ENCODE data around the gene SSNA1.

SSNA1 gene

DNA sequence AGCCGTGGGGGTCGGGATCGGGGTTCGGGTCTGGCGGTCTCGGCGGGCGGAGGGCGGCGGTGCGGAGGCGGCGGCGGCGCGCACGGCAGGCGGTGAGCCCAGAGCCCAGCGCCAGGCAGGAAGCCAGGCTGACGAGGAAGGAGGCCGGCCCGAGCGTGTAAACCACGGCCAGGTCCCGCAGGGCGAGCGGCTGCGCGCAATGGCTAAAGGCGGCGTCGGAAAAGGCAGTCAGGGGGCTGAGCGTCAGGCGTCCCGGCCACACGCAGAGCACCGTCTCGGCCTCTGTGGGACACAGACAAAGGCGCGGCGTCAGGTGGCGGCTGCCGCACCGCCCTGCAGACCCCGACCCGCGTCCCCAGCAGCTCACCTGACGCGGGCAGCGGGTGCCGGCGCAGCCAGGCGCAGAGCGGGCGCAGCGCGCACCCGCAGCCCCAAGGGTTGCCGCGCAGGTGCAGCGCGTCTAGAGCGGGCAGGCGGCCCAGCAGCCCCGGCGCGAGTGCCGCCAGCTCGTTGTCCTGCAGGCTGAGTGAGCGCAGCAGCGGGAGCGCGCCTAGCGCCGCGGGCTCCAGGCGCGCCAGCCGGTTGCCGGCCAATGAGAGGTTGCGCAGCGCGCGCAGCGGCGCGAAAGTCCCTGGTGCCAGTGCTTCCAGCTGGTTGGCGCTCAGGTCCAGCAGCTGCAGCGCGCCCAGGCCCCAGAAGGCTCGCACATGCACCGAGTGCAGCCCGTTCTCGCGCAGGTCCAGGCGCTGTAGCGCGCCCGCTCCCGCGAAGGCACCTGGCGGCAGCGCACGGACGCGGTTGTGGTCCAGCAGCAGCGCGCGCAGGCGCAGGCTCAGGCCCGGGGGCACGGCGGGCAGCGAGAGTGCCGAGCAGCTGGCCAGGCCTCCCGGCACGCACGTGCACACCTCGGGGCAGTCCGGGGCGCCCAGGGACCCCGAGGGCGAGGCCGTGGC lies 19.3 kb upstream of the SSNA1 start:
- DNase-seq: peak; percentile 43 to 55

DNA sequence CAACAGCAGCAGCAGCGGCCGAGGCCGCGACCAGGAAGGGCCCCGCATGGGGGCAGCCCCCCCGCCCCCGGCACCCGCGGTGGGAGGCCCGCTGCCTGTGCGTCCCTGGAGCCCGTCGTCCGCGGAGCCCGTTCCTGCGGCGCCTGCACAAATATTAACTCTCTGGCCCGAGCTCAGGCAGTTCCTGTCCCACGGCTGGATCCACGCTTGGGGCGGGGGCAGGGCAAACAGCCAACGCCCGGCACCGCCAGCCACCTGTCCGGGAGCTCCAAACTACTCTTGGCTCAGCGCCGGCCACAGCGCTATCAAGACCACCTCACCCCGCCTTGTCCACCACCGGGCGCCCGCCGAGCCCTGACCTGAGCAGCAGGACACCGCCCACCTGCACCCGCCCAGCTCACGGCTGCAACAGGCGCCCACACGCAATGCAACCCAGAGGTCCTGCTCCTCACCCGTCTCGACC lies 18.5 kb upstream of the SSNA1 start, which contains the start of gene LRRC26:
TSS of gene LRRC26 (minus strand) at position 156 of the 463 bp plus-strand sequence. CDS start at position 48, 108 bp downstream.
- no peak for DNase-seq

DNA sequence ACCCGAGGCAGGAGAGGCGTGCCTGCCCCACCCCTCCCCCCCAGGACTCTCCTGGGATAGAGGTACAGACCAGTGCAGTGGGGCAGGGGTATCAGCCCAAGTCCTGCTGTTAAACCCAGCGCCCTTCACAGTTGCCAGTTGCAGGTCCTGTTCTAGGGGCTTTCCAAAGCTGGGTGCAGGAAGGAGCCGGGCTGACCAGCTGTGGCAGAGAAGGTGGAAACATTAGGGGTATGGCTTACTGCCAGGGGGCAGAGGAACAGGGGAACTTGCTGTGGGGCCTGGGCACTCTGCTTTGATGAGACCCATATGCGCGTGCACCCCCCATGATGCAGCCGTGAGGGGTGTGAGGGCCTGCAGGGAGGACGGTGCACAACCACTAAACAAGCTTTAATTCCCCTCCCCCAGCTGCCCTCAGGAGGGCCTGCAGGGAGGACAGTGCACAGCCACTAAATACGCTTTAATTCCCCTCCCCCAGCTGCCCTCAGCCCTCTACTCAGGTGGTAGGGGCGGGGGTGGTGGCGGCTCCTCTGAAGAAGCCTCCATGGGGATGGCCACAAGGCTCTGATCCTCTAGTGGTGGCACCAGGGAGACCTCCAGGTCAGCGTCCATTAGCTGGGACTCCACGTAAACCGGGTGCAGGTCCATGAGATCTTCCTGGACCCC lies 17.9 kb upstream of the SSNA1 start:
- no peak for DNase-seq

DNA sequence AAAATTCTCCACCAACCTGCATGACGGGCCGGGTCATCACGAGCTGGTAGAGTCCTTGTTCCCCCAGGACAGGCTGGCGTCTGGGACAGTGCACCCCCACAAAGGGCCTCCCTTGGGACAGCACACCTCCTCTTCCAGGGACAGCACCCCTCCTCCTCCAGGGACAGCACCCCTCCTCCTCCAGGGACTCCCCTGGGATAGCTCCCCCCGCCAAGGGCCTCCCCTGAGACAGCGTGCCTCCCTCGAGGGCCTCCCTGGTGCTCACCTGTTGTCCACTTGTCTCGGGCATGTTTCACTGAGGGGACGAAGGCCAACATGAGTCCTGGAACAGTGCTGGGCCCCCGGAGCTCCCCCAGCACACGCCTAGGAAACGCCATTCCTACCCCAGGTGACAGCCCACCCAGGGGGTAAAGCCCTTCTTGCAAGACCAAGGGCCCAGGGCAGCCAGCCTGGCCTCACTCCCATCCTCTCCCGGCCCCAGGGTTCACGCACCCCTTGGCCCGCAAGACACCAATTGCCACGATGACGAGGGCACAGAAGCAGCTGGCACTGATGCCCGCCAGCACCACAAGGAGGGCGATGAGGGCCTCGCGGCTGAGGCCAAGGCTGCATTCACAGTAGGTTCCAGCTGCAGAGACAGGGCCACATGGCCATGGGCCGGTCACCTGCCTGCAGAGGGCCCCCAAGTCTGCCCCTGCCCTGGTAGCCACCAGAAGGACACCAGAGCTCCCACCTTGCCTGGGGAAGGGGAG lies 17.2 kb upstream of the SSNA1 start:
- DNase-seq: no peak

DNA sequence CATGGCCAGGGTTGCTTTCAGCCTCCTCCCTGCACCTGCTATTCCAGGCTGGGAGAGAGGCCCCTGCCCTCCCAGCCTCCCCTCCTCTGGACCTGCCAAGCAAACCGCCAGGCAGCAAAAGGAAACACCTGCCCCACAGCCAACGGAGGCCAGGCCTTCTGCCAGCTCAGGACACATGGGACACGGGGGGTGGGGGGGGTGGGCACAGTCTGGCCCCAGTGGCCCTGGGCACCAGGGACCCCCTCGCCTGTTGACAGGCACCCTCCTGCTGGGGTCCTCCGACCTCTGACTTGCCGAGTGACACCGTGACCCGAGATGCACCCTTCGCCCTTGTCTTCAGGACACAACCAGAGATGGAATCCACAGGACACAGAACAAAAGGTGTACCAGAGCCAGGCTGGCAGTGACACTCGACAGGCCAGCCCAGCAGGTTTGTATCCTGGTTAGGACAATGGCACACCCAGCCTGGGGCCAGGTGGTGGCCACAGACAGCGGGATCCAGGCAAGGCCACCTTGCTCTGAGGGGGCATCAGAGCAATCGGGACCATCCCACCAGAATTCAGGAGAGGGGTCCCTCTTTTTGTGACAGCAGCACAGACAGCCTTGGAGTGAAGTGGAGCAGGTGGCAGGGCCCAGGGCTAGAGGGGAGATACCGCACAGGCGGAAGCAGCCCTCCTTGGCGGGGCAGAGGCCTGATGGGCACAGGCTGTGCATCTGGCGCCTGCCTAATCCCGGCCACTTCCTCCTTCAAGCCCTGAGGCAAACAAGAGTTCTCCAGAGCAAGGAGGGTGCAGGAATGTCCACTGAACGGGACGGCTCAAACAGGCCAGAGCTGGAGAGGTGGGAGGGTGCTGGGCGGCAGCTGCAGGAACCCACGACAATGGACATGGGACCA lies 15.3 kb upstream of the SSNA1 start:
- DNase-seq: no peak

DNA sequence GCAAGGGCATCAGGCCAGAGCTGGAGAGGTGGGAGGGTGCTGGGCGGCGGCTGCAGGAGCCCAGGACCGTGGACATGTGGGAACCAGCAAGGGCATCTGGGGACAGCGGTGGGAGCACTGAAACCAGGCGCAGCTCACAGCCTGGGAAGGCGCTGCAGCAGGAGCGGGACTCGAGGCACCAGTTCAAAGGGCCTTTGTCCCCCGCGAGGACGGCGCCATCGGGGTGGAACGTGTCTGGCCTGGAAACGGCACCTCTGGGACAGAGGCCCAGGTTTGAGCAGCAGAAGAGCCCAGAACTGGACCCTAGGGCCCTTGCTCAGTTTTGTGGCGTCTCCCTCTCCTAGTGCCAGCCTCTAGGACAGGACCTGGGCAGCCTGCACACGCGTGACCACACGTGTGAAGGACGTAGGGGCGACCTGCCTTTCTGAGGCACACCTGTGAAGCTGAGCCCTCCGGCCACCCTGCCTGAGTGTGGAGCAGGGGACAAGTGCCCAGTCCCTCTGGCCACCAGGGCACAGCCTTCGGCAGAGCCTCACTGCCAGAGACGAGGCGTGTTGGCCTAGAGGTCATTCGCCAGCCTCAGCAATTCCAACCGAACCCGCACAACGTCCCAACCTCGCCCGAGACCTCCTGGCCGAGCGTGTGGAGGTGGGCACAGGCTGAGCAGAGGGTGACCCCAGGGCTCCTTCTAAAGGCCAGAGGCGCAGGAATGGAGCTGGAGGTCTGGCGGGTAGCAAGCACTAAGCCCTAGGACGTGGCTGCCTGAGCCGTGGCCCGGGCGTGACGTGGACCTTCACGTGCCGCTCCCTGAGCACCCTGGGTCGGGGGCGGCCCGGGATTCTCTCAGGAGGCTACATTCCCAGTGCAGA lies 14.4 kb upstream of the SSNA1 start:
- no peak for DNase-seq

DNA sequence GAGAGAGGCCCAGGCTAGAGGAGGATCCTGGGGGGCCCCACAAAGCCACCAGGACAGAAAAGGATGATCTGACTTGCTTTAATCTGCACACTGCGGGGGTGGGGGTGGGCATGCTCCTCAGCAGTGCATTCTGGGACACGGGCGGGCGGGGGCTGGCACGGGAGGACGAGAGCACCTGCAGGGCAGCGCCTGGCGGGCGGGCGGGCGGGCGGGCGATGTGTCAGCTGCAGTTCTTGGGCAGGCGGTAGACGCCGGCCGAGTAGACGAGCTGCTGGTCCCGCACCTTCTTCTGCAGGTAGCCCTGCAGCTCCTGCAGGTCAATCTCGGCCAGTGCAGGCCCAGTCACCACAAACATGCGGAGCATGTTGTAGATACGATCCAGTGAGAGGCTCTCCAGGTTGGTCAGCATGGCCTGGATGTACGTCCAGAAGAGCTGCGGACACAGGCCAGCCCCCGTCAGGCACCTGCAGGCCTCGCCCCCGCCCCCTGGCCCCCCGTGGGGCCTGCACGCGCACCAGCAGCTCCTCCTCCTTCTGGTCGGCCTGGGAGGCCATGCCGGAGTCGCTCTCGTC lies 13.7 kb upstream of the SSNA1 start:
- peak in 1 of 2 experiments; percentile 47 for DNase-seq

DNA sequence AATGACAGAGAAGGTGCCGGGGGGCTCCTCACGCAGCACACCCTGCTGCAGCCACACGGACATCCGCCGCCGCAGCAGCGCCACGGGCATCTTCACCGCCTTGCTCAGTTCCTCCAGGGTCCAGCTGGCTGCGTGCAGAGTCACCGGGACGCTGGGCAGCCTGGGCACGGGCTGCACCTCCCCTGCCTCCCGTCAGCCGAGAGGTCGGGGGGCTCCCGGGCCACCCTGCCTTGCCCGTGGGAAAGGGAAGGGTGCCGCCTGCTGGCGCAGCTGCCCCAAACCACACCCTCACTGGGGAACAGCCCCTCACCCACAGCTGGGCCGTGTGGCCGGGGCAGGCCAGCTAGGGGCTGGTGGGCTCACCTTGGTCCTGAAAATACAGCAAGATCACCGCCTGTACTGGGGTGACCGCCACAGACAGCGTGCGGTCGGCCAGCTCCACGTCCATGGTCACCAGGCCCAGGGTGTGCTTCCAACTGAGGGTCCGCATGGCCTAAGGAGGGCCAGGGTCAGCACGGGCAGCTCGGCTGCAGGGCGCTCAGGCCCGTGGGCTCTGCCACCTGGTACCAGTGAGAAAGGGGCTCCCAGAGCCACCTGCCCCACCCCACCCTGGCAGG lies 13.0 kb upstream of the SSNA1 start:
- peak in 1 of 2 experiments; percentile 39 for DNase-seq

DNA sequence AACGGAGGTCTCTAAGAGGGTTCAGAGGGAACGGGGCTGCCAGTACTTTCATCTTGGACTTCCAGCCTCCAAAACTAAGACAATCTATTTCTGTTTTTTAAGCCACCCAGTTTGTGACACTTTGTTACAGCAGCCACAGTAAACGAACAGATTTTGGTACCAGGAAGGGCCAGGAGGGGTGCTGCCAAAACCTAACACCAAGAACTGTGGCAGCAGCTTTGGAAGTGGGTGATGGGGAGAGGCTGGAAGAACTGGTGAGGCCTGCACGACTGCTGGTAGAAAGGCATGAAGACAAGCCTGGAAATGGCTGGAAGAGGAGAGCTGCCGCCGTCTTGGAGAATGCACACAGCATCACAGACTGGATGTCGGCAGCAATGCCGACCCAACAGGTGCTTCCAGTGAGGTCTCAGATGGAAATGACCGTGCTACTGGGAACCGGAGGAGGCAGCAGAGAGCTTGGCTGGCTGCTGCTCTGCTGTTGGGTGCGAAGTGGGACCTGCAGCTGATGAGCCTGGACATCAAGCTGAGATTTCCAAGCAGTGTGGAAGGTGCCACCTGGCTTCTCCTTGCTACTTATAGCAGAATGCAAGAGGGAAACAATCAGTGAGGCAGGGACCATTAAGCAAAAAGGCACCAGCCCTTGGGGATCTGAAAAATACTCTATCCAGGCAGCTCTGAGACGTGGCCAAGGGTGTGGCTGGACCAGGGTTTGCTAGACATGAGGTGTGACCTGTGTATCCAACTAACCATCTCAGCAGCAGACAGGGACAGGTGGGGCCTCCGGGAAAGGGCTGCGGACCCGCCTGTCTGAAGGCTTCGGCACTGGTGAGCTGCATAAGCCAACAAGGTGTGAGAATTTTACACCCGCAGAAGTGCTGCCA lies 11.9 kb upstream of the SSNA1 start:
- DNase-seq: peak; percentile 38 to 46

DNA sequence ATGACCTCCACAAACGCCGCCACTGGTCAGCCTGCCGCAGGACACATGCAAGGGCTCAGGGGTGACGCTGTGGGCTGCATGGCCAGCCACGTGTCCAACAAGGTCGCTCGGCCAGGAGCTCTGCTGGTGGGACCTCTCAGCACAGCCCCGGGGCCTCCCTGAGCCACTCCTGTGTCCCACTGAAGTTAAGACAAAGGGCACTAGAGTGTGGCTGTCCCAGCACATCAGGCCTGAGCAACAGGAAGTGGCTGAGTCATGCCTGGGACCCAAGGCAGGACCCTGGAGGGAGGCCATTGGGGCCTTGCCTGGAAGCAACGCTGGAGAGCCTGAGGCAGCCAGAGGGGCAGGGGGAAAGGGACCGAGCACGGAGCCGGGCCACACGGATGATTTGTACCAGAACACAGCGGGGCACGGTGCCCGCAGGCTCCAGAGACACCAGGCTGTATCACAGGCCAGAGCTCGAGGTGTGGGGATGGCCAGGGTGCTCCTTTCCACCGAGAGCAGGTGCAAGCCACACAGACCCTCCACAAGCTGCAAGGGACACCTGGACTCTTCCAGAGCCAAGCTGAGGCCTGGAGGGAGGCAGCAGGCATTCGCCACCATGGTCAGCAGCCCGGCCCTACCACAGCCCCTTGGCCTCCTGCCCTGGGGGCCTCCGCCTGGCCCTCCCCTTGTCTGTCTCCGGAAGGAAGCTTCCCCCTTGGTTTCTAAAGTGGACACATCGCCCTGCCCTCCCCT lies 10.1 kb upstream of the SSNA1 start:
- DNase-seq: no peak

DNA sequence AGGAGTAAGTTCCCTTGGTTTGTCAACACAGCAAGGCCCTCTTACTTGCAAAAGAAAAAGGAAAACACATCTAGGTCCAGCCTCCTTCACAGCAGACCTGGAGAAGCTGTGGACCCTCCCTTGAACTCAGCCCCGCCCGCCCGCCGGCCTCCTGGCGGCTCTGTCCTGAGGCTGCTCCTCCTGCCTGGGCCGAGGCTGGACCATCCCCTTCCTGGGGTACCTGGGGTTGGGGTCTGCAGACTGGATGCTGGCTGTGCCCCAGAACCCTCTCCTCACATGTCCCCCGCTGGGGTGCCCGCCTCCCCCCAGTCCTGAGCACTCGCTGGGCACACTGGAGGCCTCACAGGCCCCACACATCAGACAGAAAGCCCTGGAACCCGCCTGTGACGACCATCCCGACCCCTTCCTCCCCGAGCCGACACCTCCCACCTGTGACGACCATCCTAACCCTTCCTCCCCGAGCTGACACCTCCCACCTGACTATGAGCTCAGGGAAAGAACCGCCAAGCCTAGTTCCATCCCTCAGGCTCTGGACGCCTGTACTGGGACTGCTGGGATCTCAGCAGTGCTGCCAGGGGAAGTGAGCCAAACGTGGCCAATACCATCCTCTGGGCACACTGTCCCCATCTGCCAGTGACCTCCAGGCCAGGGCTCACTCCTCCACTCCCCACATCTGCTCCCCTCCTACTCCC lies 9.4 kb upstream of the SSNA1 start:
- DNase-seq: no peak

DNA sequence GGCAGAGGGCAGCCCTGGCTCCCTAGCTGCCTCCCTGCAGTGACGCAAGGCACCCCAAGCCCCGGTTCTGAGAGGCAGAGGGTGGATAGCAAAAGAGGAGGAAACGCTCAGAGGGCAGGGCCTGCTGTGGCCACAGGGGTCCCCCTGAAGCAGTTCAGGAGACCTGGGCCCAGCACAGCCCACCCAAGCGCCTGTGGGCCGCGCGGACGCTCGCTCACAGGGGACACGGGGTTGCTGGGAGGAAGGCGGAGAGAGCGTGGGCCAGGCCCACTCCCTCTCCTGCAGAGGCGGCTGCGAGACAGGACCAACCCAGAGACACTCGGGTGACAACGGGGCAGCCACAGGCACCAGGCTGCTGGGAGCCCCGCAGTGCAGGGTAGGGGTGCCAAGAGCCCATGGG lies 8.7 kb upstream of the SSNA1 start:
- DNase-seq: no peak

DNA sequence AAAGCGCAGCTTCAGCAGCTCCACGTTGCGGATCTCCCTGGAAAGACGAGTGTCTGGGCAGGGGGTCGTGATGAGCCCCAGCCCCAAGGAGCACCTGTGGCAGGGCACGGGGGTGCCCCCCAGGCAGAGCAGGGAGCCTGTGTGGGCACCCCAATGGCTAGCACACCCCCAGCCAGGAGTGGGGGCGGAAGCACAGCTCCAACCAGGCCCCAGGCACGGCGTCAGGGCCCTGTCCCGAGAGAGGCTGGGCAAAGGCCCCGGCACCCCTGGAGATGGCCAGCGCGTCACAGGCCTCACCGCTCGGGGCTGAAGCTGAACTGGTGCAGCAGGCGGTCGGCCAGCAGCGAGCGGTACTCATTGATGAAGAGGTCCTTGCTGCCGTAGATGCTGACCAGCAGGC lies 8.0 kb upstream of the SSNA1 start:
- no peak for DNase-seq

DNA sequence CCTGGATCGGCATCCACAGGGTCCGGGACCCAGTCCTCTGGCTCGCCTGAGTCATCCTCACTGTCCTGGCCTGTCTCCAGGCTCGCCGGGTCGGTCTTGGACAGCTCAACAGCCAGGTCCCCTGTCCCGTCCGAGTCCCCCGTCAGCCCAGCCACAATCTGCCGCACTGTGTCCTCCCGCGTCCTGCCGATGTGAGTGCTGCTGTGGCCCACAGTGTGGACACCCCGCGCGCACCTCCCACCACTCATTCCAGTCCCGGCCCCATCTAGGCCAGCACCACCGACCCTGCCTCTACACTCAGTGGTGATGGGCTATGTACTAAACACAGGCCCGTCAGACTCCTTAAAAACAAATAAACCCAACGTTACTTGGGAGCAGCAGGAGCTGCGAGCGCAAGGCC lies 6.8 kb upstream of the SSNA1 start:
- no peak for DNase-seq

DNA sequence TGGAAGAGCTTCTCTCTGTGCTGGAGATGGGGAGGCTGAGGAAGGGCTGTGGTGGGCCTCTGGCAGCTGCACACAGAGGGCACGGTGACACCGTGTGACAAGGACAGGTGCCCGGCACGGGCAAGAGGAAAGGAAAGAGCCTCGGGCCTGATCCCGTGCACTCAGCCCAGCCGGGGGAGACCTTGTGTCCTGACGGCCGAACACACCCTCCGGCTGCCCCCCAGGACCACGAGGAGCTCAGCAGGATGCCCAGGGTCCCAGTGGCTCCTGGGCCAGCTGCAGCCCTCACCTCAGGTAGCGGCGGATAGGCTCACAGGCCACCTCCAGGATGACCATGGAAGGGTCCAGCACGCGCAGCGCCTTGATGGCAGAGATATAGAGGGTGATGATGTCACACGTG lies 5.6 kb upstream of the SSNA1 start:
- DNase-seq: no peak

DNA sequence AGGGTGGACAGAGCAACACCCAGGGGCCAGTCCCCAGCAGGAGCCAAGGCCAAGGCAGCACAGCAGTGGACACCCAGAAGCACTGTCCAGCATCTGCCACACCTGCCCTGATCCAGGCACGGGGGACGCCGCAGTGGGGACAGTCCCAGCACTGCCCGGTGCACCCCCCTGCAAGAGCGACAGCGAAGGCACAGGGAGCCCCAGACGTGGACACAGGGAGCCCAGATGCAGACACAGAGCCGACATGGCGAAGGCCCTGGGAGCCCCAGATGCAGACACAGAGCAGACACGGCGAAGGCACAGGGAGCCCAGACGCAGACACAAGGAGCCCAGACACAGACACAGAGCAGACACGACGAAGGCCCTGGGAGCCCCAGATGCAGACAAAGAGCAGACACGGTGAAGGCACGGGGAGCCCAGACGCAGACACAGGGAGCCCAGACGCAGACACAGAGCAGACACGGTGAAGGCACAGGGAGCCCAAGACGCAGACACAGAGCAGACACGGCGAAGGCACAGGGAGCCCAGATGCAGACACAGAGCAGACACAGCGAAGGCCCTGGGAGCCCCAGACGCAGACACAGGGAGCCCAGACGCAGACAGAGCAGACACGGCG lies 4.4 kb upstream of the SSNA1 start:
- no peak for DNase-seq

DNA sequence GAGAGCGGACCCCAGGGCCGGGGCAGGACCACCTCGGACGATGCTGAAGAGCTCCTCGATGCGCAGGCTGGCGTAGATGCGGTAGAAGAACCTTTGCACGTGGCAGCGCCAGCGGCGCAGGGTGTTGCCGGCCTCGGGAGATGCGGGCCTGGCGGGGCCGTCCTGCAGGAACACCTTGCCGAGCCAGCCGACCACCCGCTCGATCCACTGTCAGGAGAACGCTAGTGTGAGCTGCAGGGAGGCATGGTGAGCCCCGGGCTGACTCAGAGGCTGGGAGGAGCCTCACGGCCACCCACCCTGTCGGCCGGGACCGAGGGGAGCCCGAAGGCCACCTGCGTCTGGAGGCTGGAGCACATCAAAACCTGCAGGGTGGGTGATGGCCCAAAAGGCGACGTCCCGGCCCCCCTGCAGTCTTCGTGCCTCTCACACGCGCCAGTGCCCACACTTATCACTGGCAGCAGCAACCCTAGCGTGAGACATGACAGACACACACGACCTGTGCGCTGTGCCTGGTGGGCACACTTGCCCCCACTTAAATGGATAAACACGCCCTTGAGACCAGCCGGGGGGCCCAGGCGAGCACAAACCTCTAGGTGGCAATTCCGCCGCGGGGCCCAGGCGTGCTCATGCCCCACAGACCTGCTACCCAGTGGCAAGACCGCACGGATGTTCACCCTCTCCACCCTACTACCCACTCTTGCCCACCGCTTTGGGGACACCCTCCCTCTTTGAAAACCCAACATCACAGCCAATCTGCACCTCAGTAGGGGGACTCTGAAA lies 3.4 kb upstream of the SSNA1 start:
- DNase-seq: no peak
